Mucosa of rectum (tissue), 2 donors: ENCODE measurements around the gene HIVEP2.

ENCODE experiments used
- H3K27ac ChIP-seq, 2 donors: one replicate each; pipeline ENCODE4 v1.7.0; 2013; ENCODE audit warnings: inconsistent platforms in 2 of 2, low read depth in 2 of 2, low read length in 2 of 2
- H3K27me3 ChIP-seq, 2 donors: one replicate each; pipeline ENCODE4 v1.7.0; 2013; ENCODE audit warnings: low read length in 2 of 2; ENCODE audit not compliant: control insufficient read depth in 2 of 2, insufficient read depth in 2 of 2
- H3K36me3 ChIP-seq, 2 donors: one replicate each; pipeline ENCODE4 v1.7.0; 2013; ENCODE audit warnings: low read length in 2 of 2; ENCODE audit not compliant: control insufficient read depth in 2 of 2, insufficient read depth in 2 of 2
- H3K4me1 ChIP-seq, 2 donors: one replicate each; pipeline ENCODE4 v1.7.0; 2013; ENCODE audit warnings: low read length in 2 of 2, mild to moderate bottlenecking in 1 of 2; ENCODE audit not compliant: control insufficient read depth in 2 of 2, insufficient read depth in 2 of 2
- H3K4me3 ChIP-seq, 2 donors: one replicate each; pipeline ENCODE4 v1.7.0; 2013; ENCODE audit warnings: low read length in 2 of 2
- H3K9ac ChIP-seq, 2 donors: one replicate each; pipeline ENCODE4 v1.7.0; 2013; ENCODE audit warnings: low read length in 2 of 2, low read depth in 1 of 2, mild to moderate bottlenecking in 1 of 2
- H3K9me3 ChIP-seq, 2 donors: one replicate each; pipeline ENCODE4 v1.7.0; 2013; ENCODE audit warnings: low read length in 2 of 2; ENCODE audit not compliant: control insufficient read depth in 2 of 2
- donor health status: healthy.
- donor health status: Normal muscosa, but diverticular disease.

The HIVEP2 gene

DNA sequence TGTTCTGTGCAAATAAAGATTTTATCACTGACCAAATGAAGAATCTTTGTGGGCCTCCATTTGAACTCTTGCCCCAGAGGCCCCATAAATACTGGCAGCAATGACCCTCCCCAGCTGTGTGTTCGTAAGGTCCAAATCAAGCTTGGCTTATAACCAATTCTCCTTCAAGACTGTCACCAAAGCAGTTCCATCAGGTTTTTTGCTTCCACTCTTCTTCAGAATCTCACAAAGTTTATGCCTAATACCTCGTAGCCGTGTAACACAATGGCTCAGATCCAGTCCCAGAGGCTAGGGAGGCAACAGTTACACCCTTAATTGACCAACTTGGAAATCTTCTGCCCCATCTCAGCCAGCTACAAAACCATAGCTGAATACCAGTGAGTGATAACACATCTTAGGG is 120.5 kb downstream of the HIVEP2 start:
- Histone ChIP-seq H3K9me3 (no peaks in the 10 kb centered on the region), H3K27me3 (no peaks in the 10 kb centered on the region), H3K4me3 (no peak overlapping the region), H3K9ac (no peak overlapping the region), H3K27ac (no peak overlapping the region), H3K4me1 (peaks cover 15 to 19% of the 10 kb centered on the region in 2 donors), H3K36me3 (no peaks in the 10 kb centered on the region)

DNA sequence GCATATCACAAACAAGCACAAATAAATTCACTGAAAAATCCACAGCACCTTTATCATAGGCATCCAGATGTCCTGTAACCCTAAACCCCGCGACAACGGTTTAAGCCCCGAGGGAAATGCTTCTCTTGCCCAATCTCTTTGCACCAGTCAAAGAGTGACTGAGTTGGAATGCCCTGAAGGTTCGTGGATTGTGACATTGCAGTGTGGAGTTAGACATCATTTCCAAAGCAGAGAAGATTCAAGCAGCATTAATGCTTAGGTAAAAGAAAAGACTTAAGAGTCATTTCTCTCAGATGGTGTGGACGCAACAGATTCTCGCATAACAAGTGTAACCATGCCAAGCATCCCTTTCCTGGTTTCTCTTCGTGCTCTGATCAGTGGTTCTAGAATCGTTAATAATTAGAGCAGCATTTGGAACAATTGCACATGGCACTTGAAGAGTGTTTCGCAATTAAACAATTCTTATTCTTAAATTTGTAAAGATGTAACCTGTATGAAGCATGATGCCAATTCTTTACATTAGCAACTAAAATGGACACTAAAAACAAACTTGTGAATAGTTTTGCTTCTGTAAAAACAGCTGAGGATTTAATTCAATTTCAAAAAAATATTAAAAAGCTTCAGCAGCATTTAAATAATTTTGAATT is 121.6 kb downstream of the HIVEP2 start:
- H3K27me3 ChIP-seq = no peaks in the 10 kb centered on the region
- no peak overlapping the region for H3K4me3 ChIP-seq
- no peaks in the 10 kb centered on the region for H3K36me3 ChIP-seq
- no peaks in the 10 kb centered on the region for H3K9me3 ChIP-seq
- peaks cover 15 to 19% of the 10 kb centered on the region in 2 donors for H3K4me1 ChIP-seq
- H3K27ac ChIP-seq = no peak overlapping the region
- no peak overlapping the region for H3K9ac ChIP-seq

DNA sequence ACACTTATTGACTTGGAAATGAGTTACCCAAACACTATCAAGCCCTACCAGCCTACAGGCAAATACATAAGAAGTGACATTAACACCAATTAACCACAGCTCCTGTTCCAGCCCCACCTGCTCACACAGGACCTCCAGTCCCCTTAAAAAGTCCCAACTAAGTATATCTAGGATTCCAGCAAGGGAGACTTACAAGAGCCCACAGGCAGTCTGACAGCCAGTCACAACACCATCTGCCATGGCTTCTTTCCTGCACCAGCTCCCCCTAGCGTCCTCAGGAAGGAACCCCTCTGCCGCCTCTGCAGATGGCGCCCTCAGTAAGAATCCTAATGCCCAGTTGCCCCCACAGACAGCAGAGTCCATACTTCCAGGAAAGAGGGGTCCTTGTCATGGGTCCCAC is 122.1 kb downstream of the HIVEP2 start:
- H3K9ac ChIP-seq = no peak overlapping the region
- H3K9me3 ChIP-seq = no peaks in the 10 kb centered on the region
- H3K36me3 ChIP-seq = no peaks in the 10 kb centered on the region
- H3K27ac ChIP-seq = no peak overlapping the region
- no peaks in the 10 kb centered on the region for H3K27me3 ChIP-seq
- peaks cover 15 to 17% of the 10 kb centered on the region in 2 donors for H3K4me1 ChIP-seq
- H3K4me3 ChIP-seq = no peak overlapping the region

GRCh38 chr6:142822383-142822782 is 122.6 kb downstream of the HIVEP2 start:
- no peak overlapping the region for H3K9ac ChIP-seq
- H3K9me3 ChIP-seq = no peaks in the 10 kb centered on the region
- H3K36me3 ChIP-seq = no peaks in the 10 kb centered on the region
- H3K4me3 ChIP-seq = no peak overlapping the region
- H3K27ac ChIP-seq = no peak overlapping the region
- H3K4me1 ChIP-seq = peaks cover 12 to 14% of the 10 kb centered on the region in 2 donors
- H3K27me3 ChIP-seq = no peaks in the 10 kb centered on the region

DNA sequence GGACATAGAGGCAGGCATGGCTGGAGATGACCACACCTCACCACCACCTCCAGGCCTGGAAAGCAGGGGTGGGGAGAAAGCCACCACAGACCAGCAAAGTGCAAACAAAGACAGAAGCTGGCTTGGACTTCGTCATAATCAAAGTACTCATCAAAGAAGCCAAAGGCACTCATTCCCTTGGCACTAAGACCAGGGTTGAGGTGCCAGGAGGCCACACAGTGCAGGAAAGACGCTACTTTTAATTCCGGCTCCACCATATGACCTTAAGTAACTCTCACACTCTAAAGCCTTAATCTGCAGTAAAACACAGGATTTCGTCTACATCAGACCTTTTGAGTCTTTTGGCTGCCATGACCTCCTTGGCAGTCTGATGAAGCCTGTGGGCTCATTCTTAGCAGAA is 123.1 kb downstream of the HIVEP2 start:
- Histone ChIP-seq H3K4me1 (peaks cover 8 to 9% of the 10 kb centered on the region in 2 donors), H3K9ac (no peak overlapping the region), H3K27me3 (no peaks in the 10 kb centered on the region), H3K27ac (no peak overlapping the region), H3K9me3 (no peaks in the 10 kb centered on the region), H3K4me3 (no peak overlapping the region), H3K36me3 (no peaks in the 10 kb centered on the region)

DNA sequence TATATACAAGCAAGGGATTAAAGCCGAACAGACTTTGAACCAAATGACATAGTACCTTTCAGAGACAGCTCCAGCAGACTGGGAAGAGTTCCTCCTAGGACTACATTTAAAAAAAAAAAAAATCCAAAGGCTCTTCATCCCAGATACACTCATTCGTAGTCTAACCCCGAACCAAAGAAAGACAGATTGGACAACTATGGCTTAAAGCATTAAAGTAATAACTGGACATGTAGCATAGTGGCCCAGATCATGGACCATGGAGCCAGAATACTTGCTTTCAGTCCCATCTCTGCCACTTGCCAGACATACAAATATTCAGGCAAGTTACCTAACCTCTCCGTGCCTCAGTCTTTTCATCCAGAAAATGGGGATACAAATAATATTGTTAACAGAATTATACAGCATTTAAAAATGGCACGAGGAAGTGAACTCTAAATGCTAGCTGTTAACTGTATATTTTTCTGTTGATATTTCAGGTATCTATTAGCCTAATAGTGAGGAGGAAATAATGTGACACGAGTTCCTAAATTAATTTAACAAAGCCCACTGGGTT is 123.7 kb downstream of the HIVEP2 start:
- no peak overlapping the region for H3K27ac ChIP-seq

DNA sequence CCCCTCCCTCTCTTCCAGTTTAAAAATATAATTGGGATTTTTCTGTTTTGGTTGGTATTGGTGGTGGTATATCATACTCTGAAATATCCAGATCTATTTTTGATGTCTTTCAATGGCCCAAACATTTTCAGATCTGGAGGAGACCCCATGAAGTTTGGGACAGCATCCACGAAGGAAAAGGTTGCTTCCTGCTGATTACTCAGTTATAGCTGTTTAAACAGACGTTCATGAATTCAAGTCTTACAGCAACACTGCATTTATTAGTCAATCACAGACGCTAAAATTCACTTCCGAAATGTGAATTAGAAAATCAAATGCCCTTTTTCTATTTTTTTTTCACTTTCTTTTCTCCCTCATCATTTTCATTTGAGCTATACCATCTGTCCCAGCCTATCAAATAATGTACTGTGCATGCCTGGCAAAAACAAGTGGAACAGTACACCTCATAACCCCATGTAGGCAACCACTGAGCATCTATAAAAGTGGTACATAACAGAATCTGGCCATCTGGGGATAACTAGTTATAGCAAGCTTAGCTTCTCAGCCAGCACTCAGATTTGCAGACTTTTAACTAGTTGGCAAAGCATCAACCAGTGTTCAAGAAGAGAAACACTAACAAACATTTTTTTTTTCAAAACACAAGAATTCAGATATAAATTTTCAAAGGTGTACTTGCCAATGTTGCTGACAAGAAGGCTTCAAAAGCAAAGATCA is 124.5 kb downstream of the HIVEP2 start:
- peak overlapping the region; percentile 40 to 41 for H3K27ac ChIP-seq

More for the DNA sequence above, 123.7 kb downstream of the HIVEP2 start:
- H3K9me3 ChIP-seq = no peaks in the 10 kb centered on the region
- H3K27me3 ChIP-seq = no peaks in the 10 kb centered on the region
- peaks cover 7% of the 10 kb centered on the region in 2 donors for H3K4me1 ChIP-seq
- H3K9ac ChIP-seq = no peak overlapping the region
- no peaks in the 10 kb centered on the region for H3K36me3 ChIP-seq
- H3K4me3 ChIP-seq = no peak overlapping the region

GRCh38 chr6:142819603-142820337 is 125.2 kb downstream of the HIVEP2 start:
- Histone ChIP-seq H3K36me3 (no peaks in the 10 kb centered on the region), H3K9ac (peak overlapping the region in 1 of 2 donors; percentile 61), H3K27ac (peak overlapping the region; percentile 40 to 41), H3K4me1 (peaks cover 7% of the 10 kb centered on the region in 2 donors), H3K9me3 (no peaks in the 10 kb centered on the region), H3K27me3 (no peaks in the 10 kb centered on the region), H3K4me3 (peak overlapping the region; percentile 43 to 75)

More for the DNA sequence above, 124.5 kb downstream of the HIVEP2 start:
- H3K9ac ChIP-seq = peak overlapping the region in 1 of 2 donors; percentile 61
- H3K36me3 ChIP-seq = no peaks in the 10 kb centered on the region
- H3K4me1 ChIP-seq = peaks cover 7% of the 10 kb centered on the region in 2 donors
- H3K9me3 ChIP-seq = no peaks in the 10 kb centered on the region
- no peaks in the 10 kb centered on the region for H3K27me3 ChIP-seq
- peak overlapping the region; percentile 43 to 75 for H3K4me3 ChIP-seq

DNA sequence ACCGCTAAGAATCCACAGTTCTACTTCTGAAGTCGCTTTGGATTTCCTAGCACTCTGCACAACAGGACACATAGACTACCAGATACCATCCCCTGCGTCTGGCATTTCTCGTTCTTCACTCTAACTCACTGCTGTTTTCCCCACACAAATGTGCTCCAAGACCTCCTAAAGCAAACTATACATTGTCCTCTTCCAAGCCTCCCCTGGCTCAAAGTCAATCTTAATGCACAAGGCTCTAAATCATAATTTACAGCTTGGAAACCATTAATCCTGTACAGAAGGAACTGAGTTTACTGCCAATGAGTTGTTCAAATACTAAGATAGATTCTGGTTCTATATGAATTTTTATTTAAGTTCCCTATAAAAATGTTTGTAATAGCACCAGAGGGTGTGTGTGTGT is 128.5 kb downstream of the HIVEP2 start:
- no peaks in the 10 kb centered on the region for H3K9me3 ChIP-seq
- no peaks in the 10 kb centered on the region for H3K27me3 ChIP-seq
- no peak overlapping the region for H3K27ac ChIP-seq
- no peak overlapping the region for H3K9ac ChIP-seq
- H3K36me3 ChIP-seq = no peaks in the 10 kb centered on the region
- peaks cover 0 to 7% of the 10 kb centered on the region in 2 donors for H3K4me1 ChIP-seq
- no peak overlapping the region for H3K4me3 ChIP-seq

- Histone ChIP-seq H3K9ac (no peak overlapping the region), H3K27ac (no peak overlapping the region), H3K4me3 (no peak overlapping the region), H3K9me3 (no peaks in the 10 kb centered on the region), H3K27me3 (no peaks in the 10 kb centered on the region), H3K36me3 (no peaks in the 10 kb centered on the region), H3K4me1 (peaks cover 0 to 7% of the 10 kb centered on the region in 2 donors)
Measured at GRCh38 chr6:142816031-142816430, 128.9 kb downstream of the HIVEP2 start.
